ENCODE measurements around the gene SRD5A2.

Gene SRD5A2, protein sequence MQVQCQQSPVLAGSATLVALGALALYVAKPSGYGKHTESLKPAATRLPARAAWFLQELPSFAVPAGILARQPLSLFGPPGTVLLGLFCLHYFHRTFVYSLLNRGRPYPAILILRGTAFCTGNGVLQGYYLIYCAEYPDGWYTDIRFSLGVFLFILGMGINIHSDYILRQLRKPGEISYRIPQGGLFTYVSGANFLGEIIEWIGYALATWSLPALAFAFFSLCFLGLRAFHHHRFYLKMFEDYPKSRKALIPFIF

DNA sequence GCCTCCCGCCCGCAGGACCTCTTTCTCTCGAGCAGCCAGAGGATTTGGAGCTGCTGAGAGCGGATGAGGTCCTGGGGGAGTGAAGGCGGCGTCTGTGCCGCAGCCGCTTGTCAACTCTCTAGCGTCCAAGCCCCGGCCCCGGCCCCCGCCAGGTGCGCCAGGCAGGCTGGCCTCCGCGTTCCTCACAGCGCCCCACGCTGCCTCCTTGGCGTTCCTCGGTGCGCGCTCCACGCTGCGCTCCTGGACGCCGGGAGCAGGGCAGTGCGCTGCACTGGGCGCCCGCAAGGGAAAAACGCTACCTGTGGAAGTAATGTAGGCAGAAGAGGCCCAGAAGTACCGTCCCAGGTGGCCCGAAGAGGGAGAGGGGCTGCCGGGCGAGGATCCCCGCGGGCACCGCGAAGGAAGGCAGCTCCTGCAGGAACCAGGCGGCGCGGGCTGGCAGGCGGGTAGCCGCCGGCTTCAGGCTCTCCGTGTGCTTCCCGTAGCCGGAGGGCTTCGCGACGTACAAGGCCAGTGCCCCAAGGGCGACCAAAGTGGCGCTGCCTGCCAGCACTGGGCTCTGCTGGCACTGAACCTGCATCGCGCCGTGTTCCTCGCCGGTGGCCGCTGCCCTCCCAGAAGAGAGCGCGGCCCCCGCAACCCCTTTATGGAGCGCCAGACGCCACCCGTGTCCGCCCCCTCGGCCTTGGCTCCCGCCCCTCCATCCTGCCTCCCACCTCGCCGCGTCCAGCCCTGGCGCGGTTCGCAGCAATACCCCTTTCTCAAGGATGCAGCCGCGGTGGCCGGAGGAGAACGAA lies at the start of gene SRD5A2:
SRD5A2 (minus strand) TSS at position 618 of the 797 bp plus-strand sequence; CDS start at position 580, 38 bp downstream.
- TF ChIP-seq, protein P1, sequence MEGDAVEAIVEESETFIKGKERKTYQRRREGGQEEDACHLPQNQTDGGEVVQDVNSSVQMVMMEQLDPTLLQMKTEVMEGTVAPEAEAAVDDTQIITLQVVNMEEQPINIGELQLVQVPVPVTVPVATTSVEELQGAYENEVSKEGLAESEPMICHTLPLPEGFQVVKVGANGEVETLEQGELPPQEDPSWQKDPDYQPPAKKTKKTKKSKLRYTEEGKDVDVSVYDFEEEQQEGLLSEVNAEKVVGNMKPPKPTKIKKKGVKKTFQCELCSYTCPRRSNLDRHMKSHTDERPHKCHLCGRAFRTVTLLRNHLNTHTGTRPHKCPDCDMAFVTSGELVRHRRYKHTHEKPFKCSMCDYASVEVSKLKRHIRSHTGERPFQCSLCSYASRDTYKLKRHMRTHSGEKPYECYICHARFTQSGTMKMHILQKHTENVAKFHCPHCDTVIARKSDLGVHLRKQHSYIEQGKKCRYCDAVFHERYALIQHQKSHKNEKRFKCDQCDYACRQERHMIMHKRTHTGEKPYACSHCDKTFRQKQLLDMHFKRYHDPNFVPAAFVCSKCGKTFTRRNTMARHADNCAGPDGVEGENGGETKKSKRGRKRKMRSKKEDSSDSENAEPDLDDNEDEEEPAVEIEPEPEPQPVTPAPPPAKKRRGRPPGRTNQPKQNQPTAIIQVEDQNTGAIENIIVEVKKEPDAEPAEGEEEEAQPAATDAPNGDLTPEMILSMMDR (IDR thresholded peaks at IDR 0.05), result no peak

DNA sequence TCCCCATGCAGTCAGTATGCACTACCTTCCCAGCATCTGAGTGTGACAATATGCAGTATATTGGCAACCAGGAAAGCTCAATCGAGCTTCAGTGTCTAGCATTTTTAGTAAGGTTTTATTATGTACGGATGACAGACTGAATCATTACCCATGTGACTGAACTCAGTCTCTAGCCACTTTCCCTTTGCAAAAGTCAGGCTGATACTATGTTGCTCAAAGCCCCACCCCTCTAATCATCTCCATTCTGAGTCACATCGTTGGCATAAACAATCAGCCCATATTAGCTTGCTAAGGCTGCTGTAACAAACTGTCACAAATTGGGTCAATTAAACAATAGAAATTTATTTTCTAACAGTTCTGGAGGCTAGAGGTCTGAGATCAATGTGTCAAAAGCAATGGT lies 25.8 kb upstream of the SRD5A2 start:
- TF ChIP-seq, protein P1 (IDR thresholded peaks at IDR 0.05), result no peak

DNA sequence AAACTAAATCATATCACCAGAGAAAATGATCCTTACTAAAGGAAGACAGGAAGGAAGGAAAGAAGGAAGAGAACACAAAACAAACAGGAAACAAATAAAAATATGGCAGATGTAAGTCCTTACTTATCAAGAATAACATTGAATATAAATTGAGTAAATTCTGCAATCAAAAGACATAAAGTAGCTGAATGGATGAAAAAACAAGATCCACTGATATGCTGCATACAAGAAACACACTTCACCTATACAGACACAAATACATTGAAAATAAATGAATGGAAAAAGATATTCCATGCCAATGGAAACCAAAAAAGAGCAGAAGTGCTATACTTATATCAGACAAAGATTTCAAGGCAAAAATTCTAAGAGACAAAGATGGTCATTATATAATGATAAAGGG lies 18.0 kb upstream of the SRD5A2 start:
- TF ChIP-seq, protein P1 (IDR thresholded peaks at IDR 0.05), result no peak

DNA sequence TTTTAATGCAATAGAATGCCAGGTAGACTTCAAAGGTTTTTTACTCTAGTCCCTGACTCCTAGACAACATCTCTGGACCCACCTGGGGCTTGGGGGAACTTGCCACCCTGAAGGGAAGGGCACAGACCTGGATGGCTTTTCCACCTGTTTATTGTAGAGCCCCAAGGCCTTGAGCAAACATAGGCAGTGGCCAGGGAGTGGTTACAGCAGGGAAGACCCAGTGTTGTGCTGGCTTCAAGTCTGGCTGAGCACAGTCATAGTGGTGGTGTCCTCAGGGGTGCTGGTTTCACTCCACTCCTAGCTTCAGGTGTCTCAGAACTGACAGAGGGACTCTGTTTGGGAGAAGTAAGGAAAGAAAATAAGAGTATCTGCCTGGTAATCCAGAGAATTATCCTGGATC lies 5.5 kb upstream of the SRD5A2 start:
- TF ChIP-seq, protein P1 (IDR thresholded peaks at IDR 0.05), result no peak

GRCh38 chr2:31581124-31581795 lies 522 bp upstream of the SRD5A2 start:
- TF ChIP-seq, protein P1 (IDR thresholded peaks at IDR 0.05), result no peak

- TF ChIP-seq, protein P1 (IDR thresholded peaks at IDR 0.05), result no peak
Observed at GRCh38 chr2:31579996-31580320, 780 bp downstream of the SRD5A2 start.

DNA sequence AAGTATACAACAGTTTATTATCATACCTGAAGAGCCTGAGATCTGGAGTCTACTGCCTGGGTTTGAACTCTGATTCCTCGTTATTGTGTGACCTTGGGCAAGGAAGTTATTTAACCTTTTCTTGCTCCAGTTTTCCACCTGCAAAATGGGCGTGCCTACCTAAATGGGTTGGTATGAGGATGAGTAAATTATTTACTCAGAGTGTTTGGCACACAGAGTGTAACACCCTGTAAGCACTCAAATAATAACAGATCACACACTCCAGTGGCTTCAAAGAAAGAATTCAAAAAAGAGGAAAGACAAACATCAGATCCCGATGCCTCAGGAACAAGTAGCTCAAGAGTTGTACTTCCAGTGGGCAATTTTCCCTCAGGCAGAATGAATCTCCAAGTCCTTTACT lies 2.4 kb downstream of the SRD5A2 start:
- TF ChIP-seq, protein P1 (IDR thresholded peaks at IDR 0.05), result no peak
